ENCODE results near the gene CD82.
"Not testable (repeated sequence)": the region's sequence is repeated elsewhere in the genome, so short reads cannot be mapped to it uniquely, and the experiment has no call there.

CD82 gene

DNA sequence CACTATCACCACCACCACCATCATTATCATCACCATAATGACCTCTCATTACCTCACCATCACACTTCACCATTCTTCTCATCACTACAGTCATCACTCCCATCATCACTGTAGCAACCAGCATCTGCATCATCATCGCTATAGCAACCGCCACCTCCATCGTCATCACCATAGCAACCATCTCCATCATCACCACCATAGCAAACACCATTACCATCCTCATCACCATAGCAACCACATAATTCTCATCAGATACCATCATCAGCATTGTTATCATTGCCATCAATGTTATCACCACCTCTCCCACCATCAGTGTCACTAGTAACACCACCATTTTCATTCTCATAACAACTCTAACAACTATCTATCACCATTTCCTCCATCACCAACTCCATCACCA lies 23.1 kb upstream of the CD82 start:
- TF ChIP-seq EZH2phosphoT487 (IDR thresholded peaks at IDR 0.05; ENCODE audit: low read depth): no peak
- TF ChIP-seq, protein P1, sequence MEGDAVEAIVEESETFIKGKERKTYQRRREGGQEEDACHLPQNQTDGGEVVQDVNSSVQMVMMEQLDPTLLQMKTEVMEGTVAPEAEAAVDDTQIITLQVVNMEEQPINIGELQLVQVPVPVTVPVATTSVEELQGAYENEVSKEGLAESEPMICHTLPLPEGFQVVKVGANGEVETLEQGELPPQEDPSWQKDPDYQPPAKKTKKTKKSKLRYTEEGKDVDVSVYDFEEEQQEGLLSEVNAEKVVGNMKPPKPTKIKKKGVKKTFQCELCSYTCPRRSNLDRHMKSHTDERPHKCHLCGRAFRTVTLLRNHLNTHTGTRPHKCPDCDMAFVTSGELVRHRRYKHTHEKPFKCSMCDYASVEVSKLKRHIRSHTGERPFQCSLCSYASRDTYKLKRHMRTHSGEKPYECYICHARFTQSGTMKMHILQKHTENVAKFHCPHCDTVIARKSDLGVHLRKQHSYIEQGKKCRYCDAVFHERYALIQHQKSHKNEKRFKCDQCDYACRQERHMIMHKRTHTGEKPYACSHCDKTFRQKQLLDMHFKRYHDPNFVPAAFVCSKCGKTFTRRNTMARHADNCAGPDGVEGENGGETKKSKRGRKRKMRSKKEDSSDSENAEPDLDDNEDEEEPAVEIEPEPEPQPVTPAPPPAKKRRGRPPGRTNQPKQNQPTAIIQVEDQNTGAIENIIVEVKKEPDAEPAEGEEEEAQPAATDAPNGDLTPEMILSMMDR (IDR thresholded peaks at IDR 0.05; ENCODE audit: low read depth, low read length): no peak

DNA sequence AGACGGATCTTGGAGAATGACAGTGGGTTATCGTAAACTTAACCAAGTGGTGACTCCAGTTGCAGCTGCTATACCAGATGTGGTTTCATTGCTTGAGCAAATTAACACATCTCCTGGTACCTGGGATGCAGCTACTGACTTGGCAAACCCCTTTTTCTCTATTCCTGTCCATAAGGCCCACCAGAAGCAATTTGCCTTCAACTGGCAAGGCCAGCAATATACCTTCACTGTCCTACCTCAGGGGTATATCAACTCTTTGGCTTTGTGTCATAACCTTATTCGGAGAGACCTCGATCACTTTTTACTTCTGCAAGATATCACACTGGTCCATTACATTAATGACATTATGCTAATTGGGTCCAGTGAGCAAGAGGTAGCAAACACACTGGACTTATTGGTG lies 18.5 kb upstream of the CD82 start:
- not testable (repeated sequence) for H3K9me3 ChIP-seq (ENCODE audit: insufficient read depth, low read length); H2AFZ ChIP-seq (ENCODE audit: low read depth, low read length)

More for the DNA sequence above, 23.1 kb upstream of the CD82 start:
- H3K4me3 ChIP-seq (ENCODE audit: low read length): no peak overlapping the region
- H3K36me3 ChIP-seq (replicated peaks; ENCODE audit: low read depth, low read length): no peaks in the 10 kb centered on the region
- no peak overlapping the region for H2AFZ ChIP-seq (ENCODE audit: low read depth, low read length)
- no peaks in the 10 kb centered on the region for H3K9me3 ChIP-seq (ENCODE audit: insufficient read depth, low read length)
- H3K4me1 ChIP-seq (ENCODE audit: low read length): peaks cover 11% of the 10 kb centered on the region
- no peaks in the 10 kb centered on the region for H3K27me3 ChIP-seq (ENCODE audit: low read depth, low read length)
- no peak overlapping the region for H3K9ac ChIP-seq (ENCODE audit: low read length)
- no peaks in the 10 kb centered on the region for H4K20me1 ChIP-seq (ENCODE audit: insufficient read depth, low read length)
- no peak overlapping the region for H3K27ac ChIP-seq (ENCODE audit: low read length)
- H3K79me2 ChIP-seq (ENCODE audit: low read length): no peaks in the 10 kb centered on the region
- no peak overlapping the region for H3K4me2 ChIP-seq (ENCODE audit: low read length)

DNA sequence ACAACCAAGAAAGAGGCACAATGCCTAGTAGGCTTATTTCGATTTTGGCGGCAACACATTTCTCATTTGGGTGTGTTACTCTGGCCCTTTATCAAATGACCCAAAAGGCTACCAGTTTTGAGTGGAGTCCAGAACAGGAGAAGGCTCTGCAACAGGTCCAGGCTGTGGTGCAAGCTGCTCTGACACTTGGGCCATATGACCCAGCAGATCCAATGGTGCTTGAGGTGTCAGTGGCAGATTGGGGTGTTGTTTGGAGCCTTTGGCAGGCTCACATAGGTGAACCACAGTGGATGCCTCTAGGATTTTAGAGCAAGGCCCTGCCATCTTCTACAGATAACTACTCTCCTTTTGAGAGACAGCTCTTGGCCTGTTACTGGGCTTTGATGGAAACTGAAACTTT lies 17.9 kb upstream of the CD82 start:
- not testable (repeated sequence) for H3K36me3 ChIP-seq (replicated peaks; ENCODE audit: low read depth, low read length); H3K4me1 ChIP-seq (ENCODE audit: low read length); H3K9me3 ChIP-seq (ENCODE audit: insufficient read depth, low read length); H3K27me3 ChIP-seq (ENCODE audit: low read depth, low read length); H3K4me3 ChIP-seq (ENCODE audit: low read length); H3K27ac ChIP-seq (ENCODE audit: low read length); H3K9ac ChIP-seq (ENCODE audit: low read length); H2AFZ ChIP-seq (ENCODE audit: low read depth, low read length); H3K79me2 ChIP-seq (ENCODE audit: low read length); H3K4me2 ChIP-seq (ENCODE audit: low read length); H4K20me1 ChIP-seq (ENCODE audit: insufficient read depth, low read length)

More for the DNA sequence above, 18.5 kb upstream of the CD82 start:
- not testable (repeated sequence) for H3K4me2 ChIP-seq (ENCODE audit: low read length); H3K79me2 ChIP-seq (ENCODE audit: low read length); H3K4me1 ChIP-seq (ENCODE audit: low read length); H4K20me1 ChIP-seq (ENCODE audit: insufficient read depth, low read length); H3K27ac ChIP-seq (ENCODE audit: low read length); H3K36me3 ChIP-seq (replicated peaks; ENCODE audit: low read depth, low read length); H3K27me3 ChIP-seq (ENCODE audit: low read depth, low read length); H3K4me3 ChIP-seq (ENCODE audit: low read length); H3K9ac ChIP-seq (ENCODE audit: low read length)

DNA sequence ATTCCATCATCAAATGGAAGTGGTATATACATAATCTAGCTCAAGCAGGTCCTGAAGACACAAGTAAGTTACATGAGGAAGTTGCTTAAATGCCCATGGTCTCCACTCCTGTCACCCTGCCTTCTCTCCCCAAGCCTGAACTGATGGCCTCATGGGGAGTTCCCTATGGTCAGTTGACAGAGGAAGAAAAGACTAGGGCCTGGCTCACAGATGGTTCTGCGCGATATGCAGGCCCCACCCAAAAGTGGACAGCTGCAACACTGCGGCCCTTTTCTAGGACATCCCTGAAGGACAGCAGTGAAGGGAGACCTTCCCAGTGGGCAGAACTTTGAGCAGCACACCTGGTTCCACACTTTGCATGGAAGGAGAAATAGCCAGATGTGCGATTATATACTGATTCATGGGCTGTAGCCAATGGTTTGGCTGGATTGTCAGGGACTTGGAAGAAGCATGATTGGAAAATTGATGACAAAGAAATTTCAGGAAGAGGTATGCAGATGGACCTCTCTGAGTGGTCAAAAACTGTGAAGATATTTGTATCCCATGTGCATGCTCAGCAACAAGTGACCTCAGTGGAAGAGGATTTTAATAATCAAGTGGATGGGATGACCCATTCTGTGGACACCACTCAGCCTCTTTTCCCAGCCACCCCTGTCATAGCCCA lies 17.3 kb upstream of the CD82 start:
- H3K4me1 ChIP-seq (ENCODE audit: low read length): no peaks in the 10 kb centered on the region
- no peak overlapping the region for H3K9ac ChIP-seq (ENCODE audit: low read length)
- TF ChIP-seq, protein P1 (IDR thresholded peaks at IDR 0.05; ENCODE audit: low read depth, low read length): no peak
- no peak for TF ChIP-seq EZH2phosphoT487 (IDR thresholded peaks at IDR 0.05; ENCODE audit: low read depth)
- no peaks in the 10 kb centered on the region for H3K27me3 ChIP-seq (ENCODE audit: low read depth, low read length)
- H3K27ac ChIP-seq (ENCODE audit: low read length): no peak overlapping the region
- H2AFZ ChIP-seq (ENCODE audit: low read depth, low read length): no peak overlapping the region
- H4K20me1 ChIP-seq (ENCODE audit: insufficient read depth, low read length): no peaks in the 10 kb centered on the region
- no peak overlapping the region for H3K4me3 ChIP-seq (ENCODE audit: low read length)
- no peaks in the 10 kb centered on the region for H3K79me2 ChIP-seq (ENCODE audit: low read length)
- H3K4me2 ChIP-seq (ENCODE audit: low read length): no peak overlapping the region
- no peaks in the 10 kb centered on the region for H3K36me3 ChIP-seq (replicated peaks; ENCODE audit: low read depth, low read length)
- H3K9me3 ChIP-seq (ENCODE audit: insufficient read depth, low read length): no peaks in the 10 kb centered on the region

DNA sequence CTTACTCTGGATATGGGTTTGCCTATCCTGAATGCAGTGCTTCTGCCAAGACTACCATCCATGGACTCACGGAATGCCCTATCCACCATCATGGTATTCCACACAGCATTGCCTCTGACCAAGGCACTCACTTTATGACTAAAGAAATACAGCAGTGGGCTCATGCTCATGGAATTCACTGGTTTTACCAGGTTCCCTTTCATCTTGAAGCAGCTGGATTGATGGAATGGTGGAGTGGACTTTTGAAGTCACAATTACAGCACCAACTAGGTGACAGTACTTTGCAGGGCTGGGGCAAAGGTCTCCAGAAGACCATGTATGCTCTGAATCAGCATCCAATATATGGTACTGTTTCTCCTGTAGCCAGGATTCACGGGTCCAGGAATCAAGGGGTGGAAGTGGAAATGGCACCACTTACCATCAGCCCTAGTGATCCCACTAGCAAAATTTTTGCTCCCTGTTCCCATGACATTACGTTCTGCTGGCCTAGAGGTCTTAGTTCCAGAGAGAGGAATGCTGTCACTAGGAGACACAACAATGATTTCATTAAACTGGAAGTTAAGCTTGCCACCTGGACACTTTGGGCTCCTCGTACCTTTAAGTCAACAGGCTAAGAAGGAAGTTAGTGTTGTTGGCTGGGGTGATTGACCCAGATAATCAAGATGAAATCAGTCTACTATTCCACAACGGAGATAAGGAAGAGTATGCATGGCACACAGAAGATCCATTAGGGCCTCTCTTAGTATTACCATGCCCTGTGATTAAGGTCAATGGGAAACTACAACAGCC lies 16.3 kb upstream of the CD82 start:
- H3K27me3 ChIP-seq (ENCODE audit: low read depth, low read length); H3K9ac ChIP-seq (ENCODE audit: low read length); H3K79me2 ChIP-seq (ENCODE audit: low read length); H3K27ac ChIP-seq (ENCODE audit: low read length); H3K9me3 ChIP-seq (ENCODE audit: insufficient read depth, low read length); H3K4me3 ChIP-seq (ENCODE audit: low read length); H3K4me1 ChIP-seq (ENCODE audit: low read length); H4K20me1 ChIP-seq (ENCODE audit: insufficient read depth, low read length); H3K4me2 ChIP-seq (ENCODE audit: low read length); H3K36me3 ChIP-seq (replicated peaks; ENCODE audit: low read depth, low read length); H2AFZ ChIP-seq (ENCODE audit: low read depth, low read length): not testable (repeated sequence)

All from OCI-LY3 (cell line).